GM18909 (cell line): ENCODE data around the gene VEPH1.

ENCODE experiments used
- ATAC-seq: cut with Tn5 transposase; IDR thresholded peaks from one replicate; pipeline ENCODE4 v1.9.1; 2021; ENCODE audit warnings: mild to moderate bottlenecking; ENCODE audit not compliant: unreplicated experiment, poor library complexity

Gene VEPH1

DNA sequence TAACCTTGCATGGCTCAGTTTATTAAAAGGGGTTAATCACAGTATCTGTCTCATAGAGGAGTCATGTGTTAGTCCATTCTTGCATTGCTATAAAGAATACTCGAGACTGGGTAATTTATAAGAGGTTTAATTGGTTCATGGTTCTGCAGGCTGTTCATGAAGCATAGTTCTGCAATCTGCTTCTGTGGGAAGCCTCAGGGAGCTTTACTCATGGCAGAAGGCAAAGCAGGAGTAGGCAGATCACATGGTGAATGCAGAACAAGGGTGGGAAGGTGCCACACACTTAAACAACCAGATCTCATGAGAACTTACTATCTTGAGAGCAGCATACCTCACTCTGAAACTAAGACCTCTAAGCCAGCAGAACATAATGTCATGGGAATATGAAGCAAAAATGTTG lies 108.8 kb downstream of the VEPH1 start:
- no peak for ATAC-seq

DNA sequence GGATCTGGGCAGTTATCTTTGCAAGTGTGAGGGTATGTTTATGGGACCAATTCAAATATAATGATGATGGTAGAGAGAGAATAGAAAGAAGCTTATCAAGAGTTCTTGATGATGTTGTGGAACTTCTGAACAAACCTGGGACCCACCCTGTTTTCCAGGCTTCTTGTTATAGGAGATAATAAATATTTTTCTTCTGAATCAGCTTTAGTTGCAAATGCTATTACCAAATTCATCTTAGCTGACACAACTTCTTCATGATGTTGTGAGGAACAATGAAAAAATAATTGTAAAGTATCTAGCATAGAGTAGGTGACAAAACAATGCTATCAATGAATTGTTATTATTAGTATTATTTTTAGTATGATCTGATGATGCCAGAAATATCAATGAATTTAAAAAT lies 110.1 kb downstream of the VEPH1 start:
- ATAC-seq: no peak

DNA sequence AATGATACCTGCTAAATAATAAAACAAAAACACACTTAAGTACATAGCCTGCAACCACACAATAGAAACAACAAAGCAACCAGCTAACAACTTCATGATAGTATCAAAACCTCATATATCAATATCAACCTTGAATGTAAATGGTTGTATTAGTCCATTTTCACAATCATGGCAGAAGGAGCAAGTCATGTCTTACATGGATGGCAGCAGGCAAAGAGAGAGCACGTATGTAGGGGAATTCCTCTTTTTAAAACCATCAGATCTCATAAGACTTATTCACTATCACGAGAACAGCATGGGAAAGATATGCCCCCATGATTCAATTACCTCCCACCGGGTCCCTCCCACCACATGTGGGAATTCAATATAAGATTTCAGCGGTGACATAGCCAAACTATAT lies 111.1 kb downstream of the VEPH1 start:
- ATAC-seq: no peak

DNA sequence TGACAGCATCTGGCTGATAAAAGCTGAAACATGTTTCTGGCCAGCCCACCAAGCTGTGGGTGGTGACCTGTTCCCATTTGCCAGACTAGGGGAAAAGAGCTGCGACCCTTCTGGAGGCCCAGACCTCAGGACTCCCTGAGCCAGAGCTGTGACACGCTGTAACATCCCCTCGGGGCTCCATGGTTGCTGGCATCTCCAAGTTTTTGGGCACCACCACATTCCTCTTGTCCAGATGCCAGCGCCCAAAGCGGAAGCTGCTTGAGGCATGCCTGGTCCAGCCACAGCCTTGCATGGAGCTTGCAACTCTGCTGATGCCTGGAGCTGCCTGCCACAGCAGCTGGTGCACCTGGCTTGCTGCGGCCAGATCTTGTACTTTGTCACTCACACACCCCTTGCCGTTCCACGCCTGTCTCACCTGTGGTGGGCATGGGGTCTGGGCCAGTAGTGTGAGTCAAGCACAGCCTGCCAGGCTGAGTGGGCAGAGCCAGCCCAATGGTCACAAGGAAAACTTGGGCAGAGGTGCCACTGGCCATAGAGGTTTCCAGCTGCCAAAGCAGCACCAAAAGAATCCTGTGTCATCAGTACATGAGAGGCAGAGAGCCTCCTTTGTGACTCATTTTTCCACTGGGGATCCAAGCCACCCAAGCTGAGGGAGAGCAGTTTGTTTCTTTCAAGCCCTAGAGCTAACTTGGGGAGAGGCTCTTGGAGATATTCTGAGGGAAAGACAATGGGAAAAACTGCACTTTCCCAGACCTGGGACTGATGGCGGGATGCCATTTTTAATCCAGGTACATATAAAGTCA lies 112.3 kb downstream of the VEPH1 start:
- no peak for ATAC-seq

GRCh38 chr3:157388976-157389375 lies 114.2 kb downstream of the VEPH1 start:
- ATAC-seq: no peak

DNA sequence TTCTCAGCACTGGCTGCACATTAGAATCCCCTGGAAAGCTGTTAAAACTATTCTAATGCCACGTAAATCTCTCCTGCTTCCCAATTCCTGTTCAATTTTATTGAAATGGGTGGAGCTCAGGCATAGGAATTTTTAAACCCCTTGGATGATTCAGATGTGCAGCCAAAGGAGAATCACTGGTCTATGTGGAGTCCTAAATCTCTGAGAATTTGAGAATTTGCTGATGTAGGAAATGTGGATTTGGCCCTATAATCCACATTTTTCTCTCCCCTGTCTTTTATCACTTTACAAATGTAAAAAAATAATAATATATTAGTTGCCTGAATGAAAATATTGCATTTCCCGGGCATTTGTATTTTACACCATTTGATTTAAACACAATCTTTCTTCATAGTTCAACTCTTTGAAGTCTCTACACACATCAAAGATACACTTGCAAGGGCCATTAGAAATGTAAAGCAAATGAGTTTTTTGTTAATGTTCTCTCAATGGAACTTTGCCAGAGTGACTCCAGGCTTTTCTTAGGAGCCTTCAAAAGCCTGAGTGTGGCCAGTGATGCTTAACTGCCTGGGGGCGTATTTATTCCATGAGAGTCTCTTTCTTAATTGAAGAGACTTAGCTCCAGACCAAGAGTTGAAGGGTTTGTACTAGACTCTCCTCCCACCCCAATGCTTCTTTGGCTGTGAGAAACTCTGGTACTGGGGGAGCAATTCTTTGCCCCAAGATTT lies 115.3 kb downstream of the VEPH1 start:
- no peak for ATAC-seq

- no peak for ATAC-seq
These were observed 118.7 kb downstream of the VEPH1 start for GRCh38 chr3:157384491-157384890.

DNA sequence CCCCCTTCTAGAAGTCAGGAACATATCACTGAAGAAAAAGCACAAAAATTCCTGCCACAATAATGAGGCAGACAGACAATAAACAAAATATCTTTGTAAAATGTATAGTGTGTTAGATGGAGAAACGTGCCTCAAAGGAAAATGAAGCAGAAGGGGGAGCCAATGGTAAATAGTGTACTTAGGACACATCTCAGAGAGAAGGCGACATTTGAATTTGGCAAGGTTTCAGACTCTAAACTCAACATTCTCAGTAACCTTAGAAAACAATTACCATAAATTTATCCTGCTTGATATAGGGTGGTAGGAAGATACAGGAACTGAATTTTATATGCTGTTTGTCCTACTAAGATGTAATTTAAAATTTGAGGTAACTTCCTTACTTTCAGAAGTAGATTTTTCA lies 119.2 kb downstream of the VEPH1 start:
- no peak for ATAC-seq

DNA sequence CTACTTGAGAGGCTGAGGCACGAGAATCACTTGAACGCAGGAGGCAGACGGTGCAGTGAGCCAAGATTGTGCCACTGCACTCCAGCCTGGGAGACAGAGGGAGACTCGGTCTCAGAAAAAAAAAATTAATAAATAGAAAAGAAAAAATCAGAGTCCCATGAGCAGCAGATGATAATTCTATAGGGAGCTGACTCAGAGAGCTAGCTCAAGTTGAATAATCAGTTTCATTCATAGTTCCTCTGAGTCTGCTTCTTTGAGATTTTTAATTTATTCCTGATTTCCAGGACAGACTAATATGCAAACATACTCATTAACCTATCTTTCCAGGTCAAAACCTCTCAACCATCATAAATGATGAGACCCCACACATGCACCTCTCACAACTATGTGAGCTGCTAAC lies 121.6 kb downstream of the VEPH1 start:
- no peak for ATAC-seq

GRCh38 chr3:157379525-157380140 lies 123.6 kb downstream of the VEPH1 start:
- no peak for ATAC-seq

GRCh38 chr3:157376603-157377300 lies 126.5 kb downstream of the VEPH1 start:
- ATAC-seq: no peak

GRCh38 chr3:157375342-157375986 lies 127.8 kb downstream of the VEPH1 start:
- no peak for ATAC-seq

DNA sequence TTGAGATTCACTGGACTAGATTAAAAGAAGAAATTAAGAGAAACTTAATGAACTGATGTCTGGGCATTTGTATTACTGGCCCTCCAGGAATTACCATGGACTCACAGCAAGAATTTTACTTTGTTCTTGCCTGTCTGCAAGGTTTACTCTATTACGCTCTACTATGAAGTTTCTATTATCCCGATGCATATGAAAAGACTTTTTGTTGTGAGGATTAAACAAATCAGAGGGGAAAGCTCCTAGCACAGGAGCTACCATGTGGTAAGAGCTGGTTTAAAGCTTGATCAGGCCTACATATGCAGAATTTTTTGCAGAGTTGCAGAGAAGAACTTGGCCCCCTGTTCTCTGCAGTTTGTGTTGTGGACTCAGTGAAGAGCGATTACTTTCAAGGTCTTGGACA lies 128.3 kb downstream of the VEPH1 start:
- ATAC-seq: no peak

DNA sequence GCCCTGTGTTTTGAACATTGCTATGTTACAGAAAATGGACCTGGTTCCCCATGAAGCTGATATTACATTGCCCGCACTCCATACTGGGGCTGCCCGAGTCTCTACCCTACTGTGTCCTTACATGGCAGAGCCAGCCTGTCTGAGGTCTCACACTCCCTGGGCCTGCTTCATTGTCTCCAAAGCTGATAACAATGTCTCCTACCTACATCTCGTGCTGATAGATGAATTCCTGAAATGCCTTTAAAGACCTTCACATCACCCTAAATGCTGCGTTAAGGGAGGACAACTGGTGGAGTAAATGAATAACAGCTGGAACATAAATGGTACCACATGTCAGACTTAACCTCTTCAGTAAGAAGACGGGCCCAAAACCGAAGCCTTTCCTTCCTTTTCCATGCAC lies 129.4 kb downstream of the VEPH1 start:
- ATAC-seq: no peak

GRCh38 chr3:157370867-157371266 lies 132.3 kb downstream of the VEPH1 start:
- no peak for ATAC-seq

- no peak for ATAC-seq
These were observed 133.3 kb downstream of the VEPH1 start for GRCh38 chr3:157369727-157370421.

- no peak for ATAC-seq
These were observed 135.0 kb downstream of the VEPH1 start for GRCh38 chr3:157368171-157368570.

GRCh38 chr3:157363393-157363792 lies 139.8 kb downstream of the VEPH1 start:
- ATAC-seq: no peak

GRCh38 chr3:157362348-157362747 lies 140.9 kb downstream of the VEPH1 start:
- ATAC-seq: no peak

DNA sequence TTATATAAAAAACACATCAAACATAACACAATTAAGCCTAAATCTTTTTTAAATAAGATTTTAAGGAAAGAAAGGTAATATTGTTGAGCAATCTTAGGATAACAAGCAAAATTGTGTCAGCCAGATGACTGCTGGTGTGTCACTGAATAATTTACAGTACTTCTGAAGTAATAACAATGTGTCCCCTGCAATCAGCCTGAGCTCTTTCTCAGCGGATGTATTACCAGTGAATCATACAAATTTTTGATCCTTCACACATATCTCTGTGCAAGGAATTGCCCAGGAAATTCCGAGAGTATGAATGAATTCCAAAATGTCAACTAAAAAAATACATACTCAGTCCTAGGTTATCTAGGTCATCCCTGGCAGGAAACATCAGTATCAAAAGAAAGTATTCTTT lies 143.2 kb downstream of the VEPH1 start:
- no peak for ATAC-seq
